T-cell (primary cell): ENCODE results near the gene TEKT1. TPM values are rescaled to one million over a fixed set of nuclear protein-coding genes. Genes with fewer than 3 reads are reported as not detected.

Experiments used
- ATAC-seq, 4 experiments: fragments of 200-7000 bp in 3 of 4; fragments of 150-1000 bp in 1 of 4; cut with Tn5 transposase; replicated peaks in 1 of 4; 1 replicate in 3 of 4; 2 replicates in 1 of 4; pipeline ENCODE4 v1.10.0; 2021; ENCODE audit warnings: moderate library complexity in 3 of 4, mild to moderate bottlenecking in 2 of 4, moderate number of reproducible peaks in 1 of 4
- CTCF ChIA-PET, 2 donors: fragments of 300-600 bp; sonication (Branson Sonifier 250); formaldehyde crosslinking; loops; one replicate each; lab custom pipeline; 2022; ENCODE audit warnings: antibody characterized with exemption in 2 of 2; lab: Charles Lee
- POLR2A ChIA-PET, 2 donors: fragments of 300-600 bp; sonication (Branson Sonifier 250); formaldehyde crosslinking; loops; one replicate each; lab custom pipeline; 2022; ENCODE audit warnings: antibody characterized with exemption in 2 of 2; lab: Charles Lee
- DNase-seq, 35 experiments: peaks; one replicate each; pipeline versions ENCODE4 v3.0.0 to v3.0.0-alpha.2; 2013 to 2023
- H3K27ac ChIP-seq: one replicate; pipeline ENCODE4 v1.5.1; 2013; ENCODE audit warnings: low read length
- H3K27me3 ChIP-seq, 2 experiments: replicated peaks in 1 of 2; 1 replicate in 1 of 2; 2 replicates in 1 of 2; pipeline versions ENCODE4 v1.6.1 to v1.7.0; 2013; ENCODE audit warnings: low read length in 1 of 2, mixed read lengths in 1 of 2; ENCODE audit not compliant: control insufficient read depth in 2 of 2, insufficient read depth in 2 of 2; ENCODE audit errors: extremely low read depth in 1 of 2
- H3K36me3 ChIP-seq, 2 donors: 1 replicate in 1 of 2; 2 replicates in 1 of 2; pipeline versions ENCODE4 v1.6.1 to v1.7.0; 2013; ENCODE audit warnings: low read length in 1 of 2; ENCODE audit not compliant: control insufficient read depth in 2 of 2, insufficient read depth in 1 of 2; ENCODE audit errors: extremely low read depth in 1 of 2
- H3K4me1 ChIP-seq, 2 experiments: 1 replicate in 1 of 2; 2 replicates in 1 of 2; pipeline versions ENCODE4 v1.6.1 to v1.7.0; 2013; ENCODE audit warnings: low read length in 2 of 2, mixed read lengths in 1 of 2; ENCODE audit not compliant: insufficient read depth in 2 of 2, control insufficient read depth in 1 of 2; ENCODE audit errors: extremely low read depth in 1 of 2
- H3K4me3 ChIP-seq, 2 donors: 1 replicate in 1 of 2; 2 replicates in 1 of 2; pipeline versions ENCODE4 v1.5.1 to v1.7.0; 2013; ENCODE audit warnings: mild to moderate bottlenecking in 2 of 2, low read length in 1 of 2, moderate library complexity in 1 of 2; ENCODE audit not compliant: control insufficient read depth in 1 of 2; ENCODE audit errors: extremely low read depth in 1 of 2
- H3K9me3 ChIP-seq: 2 replicates; pipeline ENCODE4 v1.7.0; 2013
- H3K27ac Mint-ChIP-seq, 2 donors: one replicate each; pipeline ENCODE4 v1.8.0; 2020 to 2021; ENCODE audit warnings: mild to moderate bottlenecking in 2 of 2, mixed read lengths in 2 of 2
- H3K27me3 Mint-ChIP-seq, 2 donors: one replicate each; pipeline ENCODE4 v1.8.0; 2021 to 2022; ENCODE audit warnings: mixed read lengths in 2 of 2
- H3K36me3 Mint-ChIP-seq: one replicate; pipeline ENCODE4 v1.8.0; 2021; ENCODE audit warnings: mixed read lengths
- H3K4me1 Mint-ChIP-seq, 3 donors: one replicate each; pipeline ENCODE4 v1.8.0; 2020 to 2022; ENCODE audit warnings: mixed read lengths in 3 of 3, mild to moderate bottlenecking in 1 of 3
- H3K4me3 Mint-ChIP-seq, 3 donors: one replicate each; pipeline ENCODE4 v1.8.0; 2020 to 2022; ENCODE audit warnings: mild to moderate bottlenecking in 3 of 3, mixed read lengths in 3 of 3, moderate library complexity in 3 of 3
- H3K9me3 Mint-ChIP-seq, 3 donors: one replicate each; pipeline ENCODE4 v1.8.0; 2020 to 2022; ENCODE audit warnings: mixed read lengths in 3 of 3
- WGBS: methylation state at CpG from one replicate; pipeline ENCODE4 v1.1.5; 2013; ENCODE audit warnings: missing lambda C conversion rate; ENCODE audit not compliant: insufficient coverage; 5-methylcytosine and 5-hydroxymethylcytosine counted together
- total RNA-seq, 35 experiments: library from RNA in 6 of 35; stranded (reverse) in 6 of 35; fragments of 120-200 nt in 1 of 35; gene quantifications; one replicate each; pipeline versions ENCODE4 v1.2.1 to v1.2.4 and lab custom pipeline; 2013 to 2026

Gene TEKT1
- total RNA-seq, 5 donors from 2014 or later (not counting 1 experiment from before 2014, with no cell fraction given), result not detected

DNA sequence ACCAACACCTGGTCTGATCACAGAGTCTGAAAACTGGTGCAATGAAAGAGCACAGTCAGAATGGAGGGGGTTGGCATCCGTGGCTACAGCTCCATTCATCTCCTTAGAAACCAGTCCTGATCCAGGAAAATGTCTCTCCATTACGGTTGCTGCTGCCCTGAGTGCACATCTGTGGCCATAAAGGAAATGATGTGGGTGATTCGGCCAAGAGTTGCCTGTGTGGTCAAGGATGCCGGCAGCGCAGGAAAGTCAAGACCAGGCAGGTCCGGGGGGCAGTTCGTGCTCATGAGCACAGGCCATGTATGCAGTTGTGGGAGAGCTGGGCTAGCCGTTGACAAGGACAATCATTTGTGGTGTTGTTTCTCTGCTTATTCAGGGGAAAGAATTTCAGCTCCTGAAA is 69.8 kb downstream of the TEKT1 start:
- no peak overlapping the region for H3K27ac ChIP-seq
- ATAC-seq (no peak), DNase-seq (no peak)
- Mint-ChIP-seq H3K9me3 (peaks cover 13 to 15% (median 14%) of the 10 kb centered on the region in 3 donors), H3K27me3 (no peaks in the 10 kb centered on the region), H3K27ac (peak overlapping the region in 1 of 2 donors; percentile 8), H3K36me3 (peaks cover 90% of the 10 kb centered on the region), H3K4me1 (peaks cover 33 to 39% (median 36%) of the 10 kb centered on the region in 3 donors), H3K4me3 (no peak overlapping the region)
- H3K36me3 ChIP-seq, result peaks cover 9 to 85% of the 10 kb centered on the region in 2 donors
- H3K9me3 ChIP-seq, result peaks cover 6% of the 10 kb centered on the region
- POLR2A ChIA-PET, result no interaction called here
- H3K4me3 ChIP-seq, result no peak overlapping the region
- CTCF ChIA-PET, result no interaction called here
- H3K4me1 ChIP-seq, result peaks cover 6 to 22% of the 10 kb centered on the region in 2 experiments
- 98% methylated on average over 5 of the region's 8 CpGs for WGBS
- H3K27me3 ChIP-seq, result no peaks in the 10 kb centered on the region

DNA sequence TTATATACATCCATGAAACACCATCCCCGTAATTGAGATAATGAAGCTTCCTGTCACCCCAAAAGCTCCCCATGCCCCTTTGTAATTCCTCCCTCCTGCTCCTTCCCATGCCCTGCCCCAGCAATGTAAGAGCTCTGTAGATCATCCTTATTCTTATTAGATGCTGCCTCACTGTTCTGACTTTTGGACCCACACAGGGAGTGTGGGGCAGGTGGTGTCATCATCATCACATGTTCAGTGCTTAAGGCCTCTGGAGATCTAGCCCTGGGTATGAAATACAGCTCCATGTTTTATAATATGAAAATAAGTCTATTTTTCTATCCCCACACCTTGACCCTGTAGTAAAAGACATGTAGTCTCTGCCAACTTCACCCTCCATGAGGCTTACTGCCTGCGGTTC is 73.8 kb downstream of the TEKT1 start:
- H3K27me3 Mint-ChIP-seq, result no peaks in the 10 kb centered on the region
- H3K9me3 ChIP-seq, result no peaks in the 10 kb centered on the region
- no CpG with 5 or more reads among the region's 2 CpGs for WGBS
- peaks cover 6 to 55% of the 10 kb centered on the region in 2 experiments for H3K4me1 ChIP-seq
- no peak overlapping the region for H3K4me3 ChIP-seq
- ATAC-seq (no peak), DNase-seq (no peak)
- H3K36me3 Mint-ChIP-seq, result peaks cover 51% of the 10 kb centered on the region
- H3K27ac ChIP-seq, result no peak overlapping the region
- H3K36me3 ChIP-seq, result peaks cover 7 to 47% of the 10 kb centered on the region in 2 donors
- ChIA-PET CTCF (no interaction called here), POLR2A (no interaction called here)
- peak overlapping the region; percentile 65 to 79 for H3K27ac Mint-ChIP-seq
- H3K9me3 Mint-ChIP-seq, result no peaks in the 10 kb centered on the region
- H3K4me3 Mint-ChIP-seq, result peak overlapping the region; percentile 62 to 87 (median 79)
- no peaks in the 10 kb centered on the region for H3K27me3 ChIP-seq
- peaks cover 56 to 59% (median 56%) of the 10 kb centered on the region in 3 donors for H3K4me1 Mint-ChIP-seq

DNA sequence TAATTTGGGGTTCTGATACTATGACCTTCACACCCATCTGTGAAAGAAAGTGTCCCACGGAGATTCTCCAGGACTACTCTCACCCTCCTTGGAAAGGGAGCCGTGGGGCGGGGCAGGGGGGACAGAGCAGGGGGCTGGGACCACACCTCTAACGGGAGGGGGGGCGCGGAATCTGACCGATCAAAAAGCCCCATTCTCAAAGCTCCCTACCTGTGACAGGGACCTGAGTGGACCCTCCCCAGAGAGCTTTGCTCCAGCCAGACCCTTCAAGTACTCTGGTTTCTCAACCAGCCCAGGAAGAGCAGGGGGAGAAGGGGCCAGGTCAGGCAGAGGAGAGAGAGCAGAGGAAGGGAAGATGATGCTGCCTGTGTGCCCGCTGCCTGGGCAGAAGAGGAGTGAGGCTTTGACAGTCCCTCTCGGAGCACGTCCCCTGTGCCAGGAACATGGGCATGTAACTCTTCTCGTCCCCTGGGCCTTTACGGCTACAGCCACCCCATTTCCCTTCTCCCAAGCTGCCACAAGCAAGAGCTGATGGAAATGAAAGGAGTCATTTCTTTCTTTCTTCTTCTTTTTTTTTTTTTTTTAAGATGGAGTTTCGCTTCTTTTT is 75.0 kb downstream of the TEKT1 start:
- peak overlapping the region; percentile 52 to 83 for H3K4me3 ChIP-seq
- ATAC-seq (peak in 2 of 4 experiments; percentile 31 to 32), DNase-seq (peak in 1 of 35 experiments; percentile 22)
- no peaks in the 10 kb centered on the region for H3K9me3 Mint-ChIP-seq
- POLR2A ChIA-PET, result no interaction called here
- H3K9me3 ChIP-seq, result no peaks in the 10 kb centered on the region
- H3K27ac Mint-ChIP-seq, result peak overlapping the region; percentile 97 to 99
- peaks cover 7 to 35% of the 10 kb centered on the region in 2 donors for H3K36me3 ChIP-seq
- WGBS, result no CpG with 5 or more reads among the region's 13 CpGs
- peaks cover 57 to 64% (median 60%) of the 10 kb centered on the region in 3 donors for H3K4me1 Mint-ChIP-seq
- H3K4me1 ChIP-seq, result peaks cover 6 to 55% of the 10 kb centered on the region in 2 experiments
- peaks cover 39% of the 10 kb centered on the region for H3K36me3 Mint-ChIP-seq
- peak overlapping the region; percentile 87 to 99 (median 98) for H3K4me3 Mint-ChIP-seq
- CTCF ChIA-PET, result interaction anchor here in 1 of 2 donors (0.6 kb wide), 1 partner anchor 31 kb away, joined by 3 read pairs; no protein-coding TSS in a partner anchor
- H3K27me3 ChIP-seq, result no peaks in the 10 kb centered on the region
- peak overlapping the region; percentile 75 for H3K27ac ChIP-seq
- no peaks in the 10 kb centered on the region for H3K27me3 Mint-ChIP-seq

DNA sequence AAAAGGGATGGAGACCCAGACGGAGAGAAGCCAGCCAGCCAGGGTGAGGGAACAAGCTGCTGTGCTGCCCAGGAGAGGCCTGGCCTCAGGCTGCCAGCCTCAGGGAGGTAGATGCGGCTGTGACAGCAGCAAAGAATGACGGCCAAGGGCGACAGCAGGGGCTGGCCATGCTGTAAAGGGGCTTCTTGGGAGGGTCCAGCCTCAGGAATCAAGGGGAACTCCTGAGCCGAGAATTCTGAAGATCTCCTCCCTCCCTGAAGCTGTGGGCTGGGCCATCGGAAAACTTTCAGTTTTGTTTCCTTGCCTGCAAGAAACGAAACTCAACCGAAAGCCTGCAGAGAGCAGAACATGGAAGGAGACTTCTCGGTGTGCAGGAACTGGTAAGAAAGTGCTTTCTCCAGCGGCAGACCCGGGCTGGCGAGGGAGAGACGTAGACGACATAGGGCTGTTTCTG is 75.8 kb downstream of the TEKT1 start, which contains the start of gene XAF1:
Gene XAF1 (plus strand): TSS at position 316 of the 454 bp plus-strand sequence. CDS start 33 bp downstream, at position 349.
- Mint-ChIP-seq H3K27me3 (no peaks in the 10 kb centered on the region), H3K9me3 (no peaks in the 10 kb centered on the region), H3K27ac (peak within 1 kb of the TSS; percentile 97 to 99), H3K36me3 (peaks cover 31% of the 10 kb centered on the region), H3K4me1 (peaks cover 57 to 60% (median 60%) of the 10 kb centered on the region in 3 donors), H3K4me3 (peak within 1 kb of the TSS; percentile 87 to 99 (median 98))
- H3K36me3 ChIP-seq, result peaks cover 7 to 29% of the 10 kb centered on the region in 2 donors
- H3K27ac ChIP-seq, result peak within 1 kb of the TSS; percentile 75
- 3% methylated on average over 13 of the region's 14 CpGs for WGBS
- POLR2A ChIA-PET, result interaction anchor here in 1 of 2 donors (0.7 kb wide), 1 partner anchor 105 kb away, joined by 3 read pairs; no protein-coding TSS in a partner anchor
- no peaks in the 10 kb centered on the region for H3K27me3 ChIP-seq
- no peaks in the 10 kb centered on the region for H3K9me3 ChIP-seq
- H3K4me3 ChIP-seq, result peak within 1 kb of the TSS; percentile 52 to 83
- ATAC-seq (peak; percentile 80 to 84 (median 80)), DNase-seq (peak in 34 of 35 experiments; percentile 19 to 73 (median 39))
- CTCF ChIA-PET, result interaction anchor here in 1 of 2 donors (0.8 kb wide), 1 partner anchor 29 kb away, joined by 5 read pairs; no protein-coding TSS in a partner anchor
- peaks cover 6 to 55% of the 10 kb centered on the region in 2 experiments for H3K4me1 ChIP-seq

DNA sequence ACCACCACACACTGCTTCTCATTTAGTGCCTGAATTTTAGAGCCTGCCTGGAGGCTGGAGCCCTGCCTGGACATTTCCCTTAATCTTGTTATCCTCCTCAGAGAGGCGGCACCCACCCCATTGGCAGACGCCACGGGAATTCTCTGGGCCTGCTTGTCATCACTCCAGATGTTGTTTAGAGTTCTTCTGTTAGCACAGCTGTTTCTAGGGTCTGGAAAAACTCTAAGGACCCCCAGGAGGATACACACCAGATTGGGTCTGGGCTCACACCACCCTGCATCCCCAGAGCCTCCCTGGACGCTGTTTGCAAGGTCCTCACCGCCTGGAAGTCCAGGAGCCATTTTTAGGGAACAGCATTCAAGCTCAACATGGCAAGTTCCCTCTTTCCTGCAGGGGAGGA is 76.2 kb downstream of the TEKT1 start:
- WGBS, result 94% methylated on average over 2 of the region's 5 CpGs
- peaks cover 6 to 55% of the 10 kb centered on the region in 2 experiments for H3K4me1 ChIP-seq
- H3K27ac ChIP-seq, result peak overlapping the region; percentile 75
- H3K36me3 ChIP-seq, result peaks cover 7 to 24% of the 10 kb centered on the region in 2 donors
- POLR2A ChIA-PET, result interaction anchor here in 1 of 2 donors (0.7 kb wide), 1 partner anchor 104 kb away, joined by 3 read pairs; no protein-coding TSS in a partner anchor
- Mint-ChIP-seq H3K9me3 (no peaks in the 10 kb centered on the region), H3K4me3 (peak overlapping the region; percentile 87 to 99 (median 98)), H3K27ac (peak overlapping the region; percentile 97 to 99), H3K36me3 (peaks cover 26% of the 10 kb centered on the region), H3K4me1 (peaks cover 57 to 59% (median 57%) of the 10 kb centered on the region in 3 donors), H3K27me3 (no peaks in the 10 kb centered on the region)
- no peaks in the 10 kb centered on the region for H3K9me3 ChIP-seq
- CTCF ChIA-PET, result interaction anchor here in 1 of 2 donors (0.8 kb wide), 1 partner anchor 30 kb away, joined by 5 read pairs; no protein-coding TSS in a partner anchor
- DNase-seq (no peak), ATAC-seq (no peak)
- H3K27me3 ChIP-seq, result no peaks in the 10 kb centered on the region
- peak overlapping the region; percentile 52 to 83 for H3K4me3 ChIP-seq

DNA sequence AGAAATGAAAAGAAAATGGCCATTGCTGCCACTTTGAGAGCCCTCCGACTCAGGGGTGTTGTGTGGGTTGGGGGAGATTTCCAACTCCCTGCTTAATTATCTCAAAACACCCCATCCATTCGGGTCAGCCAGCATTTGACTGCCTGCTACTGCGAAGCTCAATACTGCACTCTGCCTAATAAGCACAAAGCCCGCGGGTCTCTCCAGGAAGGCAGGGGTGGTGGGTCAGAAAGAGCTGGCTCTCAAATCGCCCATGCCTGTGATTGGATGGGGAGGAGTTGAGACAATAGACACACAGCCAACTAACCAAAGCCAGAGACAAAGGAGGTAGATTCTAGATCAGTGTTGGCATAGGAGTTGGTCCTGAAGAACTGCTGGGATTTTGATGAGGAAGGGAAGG is 78.0 kb downstream of the TEKT1 start:
- Mint-ChIP-seq H3K36me3 (peaks cover 14% of the 10 kb centered on the region), H3K4me1 (peaks cover 44 to 57% (median 53%) of the 10 kb centered on the region in 3 donors), H3K4me3 (peak overlapping the region in 1 of 3 donors; percentile 68), H3K27ac (peak overlapping the region in 1 of 2 donors; percentile 87), H3K9me3 (no peaks in the 10 kb centered on the region), H3K27me3 (no peaks in the 10 kb centered on the region)
- no peak for DNase-seq
- Histone ChIP-seq H3K9me3 (no peaks in the 10 kb centered on the region), H3K27me3 (no peaks in the 10 kb centered on the region), H3K4me1 (peaks cover 6 to 50% of the 10 kb centered on the region in 2 experiments), H3K27ac (peak overlapping the region; percentile 69), H3K36me3 (peaks cover under 1 to 8% of the 10 kb centered on the region in 2 donors), H3K4me3 (no peak overlapping the region)
- ChIA-PET CTCF (interaction anchor here in 1 of 2 donors (0.8 kb wide), 1 partner anchor 90 kb away, joined by 3 read pairs; no protein-coding TSS in a partner anchor), POLR2A (no interaction called here)
- no CpG with 5 or more reads among the region's 6 CpGs for WGBS
- ATAC-seq, result no peak
